CD4-positive, alpha-beta T cell treated with Interleukin-15 for 1 hour (primary cell): Measurements from ENCODE around the gene NUP37.
A peak's percentile ranks its signal among the peaks of the same experiment; 100 is the strongest.
"Not testable (repeated sequence)": the region's sequence is repeated elsewhere in the genome, so short reads cannot be mapped to it uniquely, and the experiment has no call there.

ENCODE experiments used
- DNase-seq: peaks from one replicate; pipeline ENCODE4 v3.0.0-alpha.2; 2020

NUP37 gene

DNA sequence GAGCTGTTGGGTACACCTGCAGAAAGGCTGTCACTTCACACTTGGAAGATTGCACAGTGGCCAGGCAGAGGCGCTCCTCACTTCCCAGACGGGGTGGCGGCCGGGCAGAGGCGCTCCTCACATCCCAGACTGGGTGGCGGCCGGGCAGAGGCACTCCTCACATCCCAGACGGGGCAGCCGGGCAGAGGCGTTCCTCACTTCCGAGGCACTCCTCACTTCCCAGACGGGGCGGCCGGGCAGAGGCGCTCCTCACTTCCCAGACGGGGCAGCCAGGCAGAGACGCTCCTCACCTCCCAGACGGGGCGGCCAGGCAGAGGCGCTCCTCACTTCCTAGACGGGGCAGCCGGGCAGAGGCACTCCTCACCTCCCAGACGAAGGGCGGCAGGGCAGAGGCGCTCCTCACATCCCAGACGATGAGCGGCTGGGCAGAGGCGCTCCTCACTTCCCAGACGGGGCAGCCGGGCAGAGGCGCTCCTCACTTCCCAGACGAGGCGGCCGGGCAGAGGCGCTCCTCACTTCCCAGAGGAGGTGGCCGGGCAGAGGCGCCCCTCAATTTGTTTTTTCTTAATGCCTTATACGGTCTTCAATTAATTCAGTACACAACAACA, 30.6 kb downstream of the NUP37 start:
- not testable (repeated sequence) for DNase-seq

DNA sequence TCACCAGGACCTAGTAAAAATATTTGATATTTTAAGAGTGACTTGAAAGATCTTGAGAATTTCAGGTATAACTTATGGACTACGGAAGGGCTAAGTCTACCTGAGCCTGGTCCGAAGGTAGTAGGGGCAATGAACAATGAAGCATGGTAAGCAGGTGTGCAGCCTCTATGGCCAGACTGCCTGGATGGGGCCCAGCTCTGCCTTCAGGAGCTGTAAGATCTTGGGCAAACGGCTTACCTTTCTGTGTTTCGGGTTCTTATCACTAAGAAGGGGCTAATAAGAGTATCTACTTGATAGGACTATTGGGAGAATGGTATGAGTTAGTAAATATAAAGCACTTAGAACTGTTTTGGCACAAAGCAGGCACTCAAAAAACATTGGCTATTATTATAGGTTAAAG, 39.1 kb downstream of the NUP37 start:
- no peak for DNase-seq

DNA sequence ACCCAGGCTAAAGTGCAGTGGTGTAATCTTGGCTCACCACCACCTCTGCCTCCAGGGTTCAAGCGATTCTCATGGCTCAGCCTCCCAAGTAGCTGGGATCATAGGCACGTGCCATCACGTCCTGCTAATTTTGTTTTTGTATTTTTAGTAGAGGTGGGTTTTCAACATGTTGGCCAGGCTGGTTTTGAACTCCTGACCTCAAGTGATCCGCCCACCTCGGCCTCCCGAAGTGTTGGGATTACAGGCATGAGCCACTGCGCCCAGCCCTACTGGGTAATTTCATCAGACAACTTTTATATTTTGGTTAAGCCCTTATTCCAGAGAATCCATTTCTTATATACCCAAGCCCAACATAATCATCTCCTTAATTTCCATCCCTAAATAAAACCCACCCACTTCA, 47.8 kb downstream of the NUP37 start:
- DNase-seq = not testable (repeated sequence)

DNA sequence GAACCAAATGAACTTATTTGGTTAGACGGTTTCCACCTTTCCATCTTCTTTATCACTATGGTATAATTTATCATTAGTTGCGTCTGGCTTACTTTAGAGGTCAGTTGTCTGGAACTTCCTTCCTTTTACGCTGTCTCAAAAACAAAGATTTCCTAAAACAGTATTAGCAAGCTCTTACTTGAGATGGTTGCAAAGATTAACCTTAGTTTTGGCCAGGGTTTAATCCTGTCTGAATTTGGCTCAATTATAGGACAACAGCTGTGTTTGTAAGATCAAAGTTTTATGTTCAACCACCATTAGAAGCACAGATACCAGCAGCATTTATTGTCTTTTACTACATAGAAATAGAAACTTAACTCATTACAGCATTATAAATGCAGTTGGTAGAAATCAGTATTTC, 50.2 kb downstream of the NUP37 start:
- DNase-seq = no peak

DNA sequence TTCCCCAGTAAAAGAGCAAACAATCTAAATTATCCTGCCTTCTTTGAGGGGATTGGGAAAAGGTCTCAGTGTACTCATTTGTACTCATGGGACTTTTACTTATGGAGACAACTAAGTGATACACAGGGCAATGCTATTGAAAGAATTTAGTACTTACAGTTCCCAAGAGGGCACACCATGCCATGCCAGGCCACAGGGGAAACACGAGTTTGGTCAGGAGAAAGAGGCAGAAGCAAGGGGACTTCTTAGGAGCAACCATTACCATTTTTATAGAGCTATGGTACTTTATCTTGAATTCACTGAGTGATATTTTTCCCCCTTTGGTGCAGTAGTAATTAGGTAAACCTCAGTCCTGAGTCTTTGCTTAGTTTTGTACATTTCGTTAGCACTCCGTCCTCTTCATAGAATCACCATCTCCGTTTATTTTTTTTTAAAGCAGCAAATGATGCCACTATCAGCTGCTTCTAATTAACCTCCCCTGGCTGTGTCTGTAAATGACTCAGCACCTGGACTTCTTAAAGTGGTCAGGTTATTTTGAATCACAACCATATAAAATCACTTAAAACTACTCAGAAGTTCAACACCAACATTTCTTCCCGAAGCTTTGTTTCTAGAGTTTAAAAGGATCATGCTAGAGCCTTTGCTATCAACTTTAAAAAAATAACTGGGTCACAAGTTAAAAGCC, 52.2 kb downstream of the NUP37 start:
- no peak for DNase-seq

DNA sequence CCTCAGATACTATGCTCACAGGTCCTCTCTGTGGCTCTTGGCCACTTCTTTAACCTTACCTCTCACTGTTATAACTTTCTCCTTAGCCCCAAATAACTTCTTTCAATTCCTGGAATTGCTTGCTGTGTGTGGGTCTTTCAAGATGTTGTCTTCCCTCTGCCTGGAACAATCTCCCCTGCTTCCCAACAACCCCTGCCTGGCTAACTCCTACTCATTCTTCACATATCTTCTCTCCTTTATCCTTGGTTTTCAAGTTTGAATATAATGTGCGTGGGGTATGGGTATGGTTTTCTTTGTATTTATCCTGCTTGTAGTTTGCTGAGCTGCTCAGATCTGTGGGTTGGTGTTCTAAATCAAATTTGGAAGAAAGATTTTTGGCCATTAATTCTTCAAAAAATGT, 55.4 kb downstream of the NUP37 start:
- no peak for DNase-seq

DNA sequence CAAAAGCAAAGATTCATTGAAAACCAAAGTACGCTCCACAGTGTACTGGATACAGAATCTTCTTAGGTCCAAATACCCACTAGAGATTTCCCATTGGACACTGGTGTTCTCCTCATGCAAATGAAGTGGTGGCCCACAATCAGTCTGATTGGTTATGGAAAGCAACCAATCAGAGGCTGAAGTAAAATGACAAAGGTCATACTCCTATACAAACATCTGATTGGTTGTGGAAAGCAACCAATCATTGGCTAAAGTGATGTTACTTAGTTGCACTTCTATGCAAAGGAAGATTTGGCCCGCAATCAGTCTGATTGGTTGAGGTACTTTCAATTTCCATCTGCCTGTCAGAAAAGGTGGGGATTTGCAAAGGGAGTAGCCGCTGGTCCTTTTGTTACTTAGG, 56.8 kb downstream of the NUP37 start:
- DNase-seq = no peak

DNA sequence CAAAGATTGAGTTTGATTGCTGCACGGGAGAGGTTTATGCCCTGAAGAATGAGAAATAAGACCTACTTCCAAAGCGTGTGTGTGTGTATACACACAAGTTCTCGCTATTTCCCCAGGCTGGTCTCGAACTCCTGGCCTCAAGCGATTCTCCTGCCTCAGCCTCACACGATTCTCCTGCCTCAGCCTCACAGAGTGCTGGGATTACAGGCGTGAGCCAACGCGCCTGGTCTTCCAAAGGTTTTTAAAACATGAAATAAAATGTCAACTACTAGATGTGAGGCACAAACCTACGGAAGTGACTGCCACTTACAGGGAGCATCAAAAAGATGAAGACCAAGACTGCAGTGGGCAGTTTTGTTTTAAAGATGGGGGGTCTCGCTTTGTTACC, 57.5 kb downstream of the NUP37 start:
- DNase-seq = no peak

DNA sequence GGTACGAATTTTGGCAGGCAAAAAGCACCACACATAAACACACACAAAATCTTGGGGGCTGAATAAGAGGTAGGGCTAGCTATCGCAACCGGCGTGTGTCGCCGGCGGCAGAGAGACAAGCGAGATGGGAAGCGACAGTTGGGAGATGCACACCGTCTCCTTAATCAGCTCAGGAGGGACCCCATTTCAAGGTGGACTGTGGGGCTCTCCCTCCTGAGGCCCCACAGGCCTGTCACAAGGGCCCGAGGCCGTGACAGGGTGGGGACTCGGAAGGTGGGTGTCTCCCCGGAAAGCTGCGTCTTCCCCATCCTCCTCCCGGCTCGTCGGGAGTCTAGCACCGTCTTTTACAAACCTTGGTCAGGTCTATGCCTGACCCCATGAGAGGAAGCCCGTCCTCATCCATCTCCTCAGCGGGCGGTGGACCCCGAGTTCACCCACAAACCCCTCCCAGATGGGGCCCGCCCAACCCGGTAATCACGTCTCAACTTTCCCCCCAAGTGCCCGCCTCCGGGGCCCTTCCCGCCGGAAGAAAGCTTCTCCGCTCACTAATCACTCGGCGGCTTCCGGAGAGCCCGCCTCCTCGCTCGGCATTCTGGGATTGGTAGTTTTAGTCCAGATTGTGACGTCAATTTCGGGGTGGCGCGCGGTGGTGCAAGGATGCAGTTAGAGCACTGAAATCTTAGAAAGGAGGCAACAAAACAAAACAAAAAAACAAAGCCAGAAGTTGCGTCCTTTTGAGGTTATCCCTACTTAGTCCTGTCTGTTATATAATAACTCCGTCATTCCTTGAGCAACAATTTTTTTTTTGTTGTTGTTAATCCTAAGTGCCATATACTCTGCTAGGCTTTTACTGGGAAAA, 58.1 kb downstream of the NUP37 start, which contains the start of gene WASHC3:
WASHC3 (minus strand) TSS at position 432 of the 859 bp plus-strand sequence; CDS start at position 403, 29 bp downstream.
- peak; percentile 94 for DNase-seq

DNA sequence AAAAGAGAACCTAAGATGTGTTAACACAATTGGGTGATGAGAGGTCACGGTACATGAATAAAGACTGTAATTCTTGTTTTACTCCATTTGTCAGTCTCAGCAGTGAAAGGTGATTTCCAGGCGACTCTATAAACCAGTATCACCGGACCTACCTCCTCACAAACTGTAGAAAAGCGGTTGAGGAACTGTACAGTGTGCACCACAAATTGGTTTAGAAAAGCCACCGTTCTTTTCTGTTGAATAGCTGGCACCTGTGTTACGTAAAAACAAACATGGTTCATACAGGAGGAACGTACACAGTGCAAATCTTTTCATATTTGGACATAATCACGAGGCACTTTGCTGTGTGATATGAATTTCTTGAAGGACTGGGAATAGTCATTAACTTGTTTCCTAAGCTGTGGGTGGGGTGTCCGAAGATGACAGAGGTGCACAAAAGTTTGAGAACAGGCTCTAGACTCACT, 58.8 kb downstream of the NUP37 start:
- peak; percentile 28 for DNase-seq

DNA sequence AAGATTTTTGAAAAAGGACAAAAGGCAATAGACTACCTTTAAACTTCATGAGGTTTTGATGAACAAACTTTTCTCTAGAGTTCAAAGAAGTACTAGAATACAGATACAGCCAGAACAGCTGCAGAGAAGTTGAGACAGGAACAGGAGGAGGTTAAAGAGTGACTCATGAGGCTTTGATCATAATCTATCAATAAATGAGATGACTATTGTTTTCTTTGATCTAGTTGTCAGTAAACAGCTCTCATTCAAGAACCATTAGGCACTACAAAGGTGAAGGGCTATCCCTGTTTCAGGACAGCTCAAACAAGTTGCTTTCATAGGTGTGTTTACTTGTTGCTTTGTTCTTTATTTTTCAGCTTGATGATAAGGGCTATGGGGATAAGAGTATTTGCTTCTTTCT, 60.6 kb downstream of the NUP37 start:
- no peak for DNase-seq

DNA sequence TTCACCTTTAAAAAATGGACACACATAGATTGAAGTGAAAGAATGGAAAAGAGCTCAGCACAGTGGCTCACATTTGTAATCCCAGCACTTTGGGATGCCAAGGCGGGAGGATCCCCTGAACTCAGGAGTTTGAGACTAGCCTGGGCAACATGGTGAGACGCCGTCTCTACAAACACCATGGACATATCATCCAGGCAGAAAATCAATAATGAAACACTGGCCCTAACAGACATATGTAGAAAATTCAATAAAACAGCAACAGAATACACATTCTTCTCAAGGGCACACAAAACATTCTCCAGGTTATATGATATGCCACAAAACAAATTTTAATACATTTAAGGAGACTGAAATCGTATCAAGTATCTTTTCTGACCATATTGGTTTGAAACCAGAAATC, 65.6 kb downstream of the NUP37 start:
- no peak for DNase-seq

DNA sequence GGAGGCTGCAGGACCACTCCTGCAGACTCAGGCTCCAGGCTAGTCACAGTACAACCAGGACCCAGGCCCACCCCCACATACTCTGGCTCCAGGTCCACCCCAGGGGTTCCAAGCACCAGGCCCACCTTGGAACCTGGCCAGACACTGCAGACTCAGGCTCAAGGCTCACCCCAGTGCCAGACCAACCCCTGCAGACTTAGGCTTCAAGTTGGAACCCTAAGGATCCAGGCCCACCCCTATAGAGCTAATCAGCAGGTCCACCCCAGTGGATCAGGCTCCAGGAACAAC, 66.9 kb downstream of the NUP37 start:
- DNase-seq = no peak

DNA sequence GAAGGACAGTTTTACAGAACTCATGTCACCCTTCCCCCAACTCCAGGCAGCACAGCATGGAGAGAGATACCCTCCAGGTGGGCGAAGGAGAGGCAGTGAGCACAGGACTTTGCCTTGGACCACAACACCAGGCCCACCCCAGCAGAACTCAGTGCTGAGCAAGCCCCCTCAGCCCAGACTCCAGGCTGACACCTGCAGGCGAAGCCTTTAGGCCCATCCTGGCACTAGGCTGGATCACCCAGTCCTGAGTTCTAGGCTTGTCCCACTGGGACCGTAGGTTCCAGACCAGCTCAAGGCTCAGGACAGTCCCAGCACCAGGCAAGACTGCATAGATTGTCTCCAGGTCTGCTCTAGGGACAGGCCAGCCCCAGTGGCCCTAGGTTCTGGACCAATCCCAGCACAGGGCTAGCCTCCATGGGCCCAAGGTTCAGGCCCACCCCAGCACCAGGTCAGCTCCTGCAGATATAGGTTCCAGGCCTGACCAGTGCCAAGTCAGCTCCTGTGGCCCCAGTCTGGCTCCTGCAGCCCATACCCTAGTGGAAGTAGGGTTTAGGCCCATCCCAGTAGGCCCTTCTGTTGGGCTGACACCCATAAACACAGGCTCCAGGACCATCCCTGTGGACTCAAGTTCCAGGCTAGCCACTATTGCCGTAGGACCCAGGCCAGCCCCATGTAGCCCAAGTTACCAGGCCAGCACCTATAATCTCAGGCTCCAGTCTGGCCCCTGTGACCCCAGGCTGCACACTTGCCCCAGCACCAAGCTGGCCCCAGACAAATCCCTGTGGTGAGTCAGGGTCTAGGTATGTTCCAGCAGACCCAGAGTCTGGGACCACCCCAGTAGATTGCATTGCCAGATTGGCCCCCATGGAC, 67.5 kb downstream of the NUP37 start:
- DNase-seq = no peak

DNA sequence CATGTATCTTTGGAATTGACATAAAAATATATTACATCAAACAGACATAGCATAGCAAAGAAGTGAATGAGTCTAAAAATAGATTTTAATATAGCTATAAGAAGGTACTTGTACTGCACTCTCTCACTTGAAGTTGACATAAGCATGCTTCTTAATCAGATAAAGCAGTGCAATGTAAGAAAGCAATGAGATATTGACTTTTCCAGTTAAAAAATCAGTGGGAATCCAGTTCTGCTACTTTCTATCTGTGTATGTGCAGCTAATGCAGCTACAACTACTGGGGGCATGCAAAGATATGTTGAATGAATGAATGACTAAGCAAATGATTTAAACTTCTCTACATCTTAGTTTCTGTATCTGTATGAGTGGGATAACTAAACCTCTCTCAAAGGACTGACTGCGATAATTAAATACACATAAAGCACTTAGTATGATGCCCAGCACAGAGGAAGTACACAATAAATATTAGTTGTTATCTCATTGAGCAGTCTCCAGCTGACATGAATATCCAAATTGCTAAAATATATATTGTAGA, 68.4 kb downstream of the NUP37 start:
- no peak for DNase-seq

DNA sequence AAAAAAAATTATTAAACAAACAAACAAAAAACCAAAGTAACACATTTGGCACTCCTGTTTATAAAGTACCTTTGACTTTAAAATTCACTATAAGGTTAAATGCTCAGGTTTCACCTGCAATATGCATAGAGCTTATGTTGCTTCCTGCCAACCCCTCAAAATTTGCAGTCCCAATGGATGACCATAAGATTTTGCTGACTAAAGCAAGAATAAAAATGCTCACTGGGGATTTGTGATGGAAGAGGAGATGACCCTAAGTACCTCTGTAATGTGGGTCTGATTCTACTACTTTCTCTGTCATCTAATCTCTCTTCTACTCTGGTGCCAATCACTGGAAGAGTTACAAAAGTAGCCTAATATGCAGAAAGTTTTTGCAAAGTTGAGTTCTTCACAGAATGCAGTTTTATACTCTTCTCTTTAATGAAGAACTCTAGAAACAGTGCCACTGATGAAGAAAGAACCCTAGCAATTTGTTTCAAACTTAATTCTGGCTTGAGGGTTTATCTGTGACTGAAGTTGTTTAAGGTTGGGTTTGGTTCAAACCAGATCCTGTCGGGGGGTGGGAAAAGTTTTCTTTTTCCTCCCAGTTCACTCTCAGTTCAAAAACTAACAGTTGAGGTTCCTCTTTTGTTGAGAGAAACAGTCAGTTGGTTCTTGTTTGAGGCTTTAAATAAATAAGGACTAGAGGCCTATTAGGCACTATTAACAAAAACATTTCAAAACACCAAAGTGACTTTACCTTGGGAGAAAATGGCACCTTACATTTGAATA, 69.1 kb downstream of the NUP37 start:
- no peak for DNase-seq

DNA sequence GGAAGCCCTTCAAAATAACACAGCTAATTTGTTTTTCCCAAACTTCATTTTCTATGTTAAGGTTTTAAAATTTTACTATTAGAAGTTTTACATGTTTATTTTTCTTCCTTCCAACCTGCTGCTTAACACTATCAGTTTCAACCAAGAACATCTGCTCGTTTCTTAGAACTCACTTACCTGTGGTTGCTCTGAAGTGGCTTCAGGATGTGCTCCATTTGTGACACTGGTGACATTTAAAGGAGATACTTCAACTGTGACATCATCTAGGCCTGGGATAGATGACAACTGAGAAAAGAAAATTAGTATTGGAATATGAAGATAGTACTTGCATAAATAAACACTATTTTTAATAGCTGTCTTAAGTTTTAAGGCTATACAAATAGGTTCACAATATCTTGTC, 76.0 kb downstream of the NUP37 start:
- DNase-seq = no peak

DNA sequence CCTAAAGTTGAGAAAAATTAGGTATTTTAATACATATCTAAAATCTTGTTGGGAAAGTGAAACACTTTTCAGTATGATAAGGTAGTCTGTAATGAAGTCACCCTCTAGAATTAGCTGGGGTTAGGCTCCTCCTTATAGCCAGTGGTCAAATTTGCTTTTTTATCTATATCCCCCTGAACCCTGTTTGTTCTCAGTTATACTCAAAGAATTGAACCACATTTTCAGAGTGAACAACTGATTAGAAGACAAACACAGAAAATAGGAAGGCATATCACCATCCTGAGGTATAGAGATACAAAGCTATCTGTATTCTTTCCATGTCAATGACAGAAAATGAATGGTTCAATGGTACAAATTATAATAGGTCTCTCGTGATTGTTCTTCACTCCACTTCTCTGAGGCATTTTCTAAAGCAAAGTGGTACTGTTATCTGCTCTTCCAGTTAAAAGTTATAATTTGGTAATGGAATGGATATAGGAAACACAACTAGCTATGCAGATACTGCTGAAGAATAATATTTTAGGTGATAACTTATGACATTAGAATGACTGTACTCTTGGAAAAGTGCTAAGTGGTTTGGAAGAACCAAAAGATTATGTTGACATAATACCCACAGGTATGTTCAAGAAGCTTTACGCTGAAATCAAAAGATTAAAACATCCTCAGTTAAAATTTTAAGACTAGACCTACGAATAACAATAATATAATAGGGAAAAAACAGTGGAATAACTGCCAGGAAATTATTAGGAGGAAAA, 85.7 kb downstream of the NUP37 start:
- DNase-seq = no peak

DNA sequence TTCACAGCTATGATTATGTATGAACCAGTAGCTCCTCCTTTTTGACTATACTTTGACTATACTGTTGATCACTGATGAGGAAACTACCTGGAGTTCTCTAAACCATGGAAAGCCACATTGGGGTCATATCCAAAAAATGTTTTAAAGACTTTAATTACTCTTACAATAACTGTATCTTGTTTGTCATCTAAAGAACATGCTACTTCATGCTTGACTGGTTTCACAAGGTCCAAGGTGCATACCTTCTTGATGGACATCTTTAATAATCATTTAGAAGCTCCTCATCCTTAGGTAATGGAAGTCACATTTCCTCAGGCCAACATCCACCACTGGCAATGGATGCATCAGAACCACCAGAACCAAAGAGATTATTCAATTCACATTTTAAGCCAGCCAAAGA, 88.1 kb downstream of the NUP37 start:
- no peak for DNase-seq

DNA sequence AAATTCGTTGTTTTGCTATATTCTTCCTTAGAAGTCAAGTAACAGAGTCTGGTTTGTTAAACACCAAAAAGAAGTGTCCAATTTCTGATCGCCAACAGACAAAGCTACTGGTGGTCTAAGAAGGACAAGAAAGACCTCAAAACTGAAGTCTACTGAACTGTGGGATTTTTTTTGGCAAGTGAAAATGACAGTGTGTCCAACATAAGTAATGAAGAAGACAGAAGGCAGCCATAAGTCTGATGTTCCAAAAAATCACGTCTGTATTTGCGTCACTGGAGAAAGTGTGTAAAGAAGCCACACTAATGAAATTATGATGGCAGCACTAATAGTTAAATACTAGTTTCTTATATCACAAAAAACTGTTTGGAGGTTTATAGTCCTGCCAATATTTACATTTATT, 90.8 kb downstream of the NUP37 start:
- DNase-seq = no peak

DNA sequence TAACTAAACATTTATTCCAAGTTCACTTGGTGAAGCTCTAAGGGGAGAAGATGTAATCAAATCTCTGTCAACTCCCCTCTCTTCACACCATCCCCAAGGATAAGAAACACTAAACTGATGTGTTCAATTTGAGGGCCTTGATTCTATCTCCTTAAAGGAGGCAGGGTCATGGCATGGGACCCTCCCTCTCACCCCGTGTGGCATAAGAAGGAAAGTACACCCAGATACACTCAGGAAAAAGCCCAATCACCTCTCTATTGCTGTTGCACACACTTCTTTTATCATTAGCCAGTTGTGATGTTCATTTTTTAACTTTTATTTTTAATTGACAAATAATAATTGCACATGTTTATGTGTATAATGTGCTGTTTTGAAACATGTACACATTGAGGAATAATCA, 93.2 kb downstream of the NUP37 start:
- DNase-seq = no peak
